ENCODE results near the gene ZMYM4.
"Not testable (repeated sequence)": the region's sequence is repeated elsewhere in the genome, so short reads cannot be mapped to it uniquely, and the experiment has no call there.

The ZMYM4 gene

GRCh38 chr1:35452106-35452774 lies 183.7 kb downstream of the ZMYM4 start:
- DNase-seq (ENCODE audit: insufficient read length, low spot score): no peak
- FAIRE-seq: no peak
- no peak for TF ChIP-seq PAX5 (IDR thresholded peaks at IDR 0.05; ENCODE audit: insufficient read depth, low read length, severe bottlenecking)
- TF ChIP-seq SPI1 (IDR thresholded peaks at IDR 0.05; ENCODE audit: low read depth, low read length): no peak
- TF ChIP-seq POU2F2 (IDR thresholded peaks at IDR 0.05; ENCODE audit: low read depth, low read length): no peak
- TF ChIP-seq POLR2A (IDR thresholded peaks at IDR 0.05; ENCODE audit: low read depth, low read length): no peak
- no peak for TF ChIP-seq POLR2AphosphoS5 (IDR thresholded peaks at IDR 0.05; ENCODE audit: low read depth, low read length)
- TF ChIP-seq TAF1 (IDR thresholded peaks at IDR 0.05; ENCODE audit: low read depth, low read length): no peak

- FAIRE-seq: no peak
- no peak for TF ChIP-seq POLR2A (IDR thresholded peaks at IDR 0.05; ENCODE audit: low read depth, low read length)
- TF ChIP-seq SPI1 (IDR thresholded peaks at IDR 0.05; ENCODE audit: low read depth, low read length): no peak
- TF ChIP-seq TAF1 (IDR thresholded peaks at IDR 0.05; ENCODE audit: low read depth, low read length): no peak
- TF ChIP-seq POLR2AphosphoS5 (IDR thresholded peaks at IDR 0.05; ENCODE audit: low read depth, low read length): no peak
- no peak for DNase-seq (ENCODE audit: insufficient read length, low spot score)
Observed at GRCh38 chr1:35453031-35453430, 184.5 kb downstream of the ZMYM4 start.

GRCh38 chr1:35454176-35454575 lies 185.7 kb downstream of the ZMYM4 start:
- DNase-seq (ENCODE audit: insufficient read length, low spot score) (no peak), FAIRE-seq (no peak)
- TF ChIP-seq POLR2A (IDR thresholded peaks at IDR 0.05; ENCODE audit: low read depth, low read length) (no peak), POLR2AphosphoS5 (IDR thresholded peaks at IDR 0.05; ENCODE audit: low read depth, low read length) (no peak), TAF1 (IDR thresholded peaks at IDR 0.05; ENCODE audit: low read depth, low read length) (no peak), SPI1 (IDR thresholded peaks at IDR 0.05; ENCODE audit: low read depth, low read length) (no peak), POU2F2 (IDR thresholded peaks at IDR 0.05; ENCODE audit: low read depth, low read length) (no peak), PAX5 (IDR thresholded peaks at IDR 0.05; ENCODE audit: insufficient read depth, low read length, severe bottlenecking) (no peak)

GRCh38 chr1:35454616-35455015 lies 186.1 kb downstream of the ZMYM4 start:
- no peak for TF ChIP-seq PAX5 (IDR thresholded peaks at IDR 0.05; ENCODE audit: insufficient read depth, low read length, severe bottlenecking)
- no peak for TF ChIP-seq POLR2AphosphoS5 (IDR thresholded peaks at IDR 0.05; ENCODE audit: low read depth, low read length)
- TF ChIP-seq SPI1 (IDR thresholded peaks at IDR 0.05; ENCODE audit: low read depth, low read length): no peak
- TF ChIP-seq POLR2A (IDR thresholded peaks at IDR 0.05; ENCODE audit: low read depth, low read length): no peak
- FAIRE-seq (no peak), DNase-seq (ENCODE audit: insufficient read length, low spot score) (no peak)

- DNase-seq (ENCODE audit: insufficient read length, low spot score): no peak
- no peak for FAIRE-seq
- TF ChIP-seq TAF1 (IDR thresholded peaks at IDR 0.05; ENCODE audit: low read depth, low read length): no peak
- TF ChIP-seq POLR2AphosphoS5 (IDR thresholded peaks at IDR 0.05; ENCODE audit: low read depth, low read length): no peak
- no peak for TF ChIP-seq POLR2A (IDR thresholded peaks at IDR 0.05; ENCODE audit: low read depth, low read length)
- no peak for TF ChIP-seq POU2F2 (IDR thresholded peaks at IDR 0.05; ENCODE audit: low read depth, low read length)
- no peak for TF ChIP-seq SPI1 (IDR thresholded peaks at IDR 0.05; ENCODE audit: low read depth, low read length)
- TF ChIP-seq PAX5 (IDR thresholded peaks at IDR 0.05; ENCODE audit: insufficient read depth, low read length, severe bottlenecking): no peak
Observed at GRCh38 chr1:35460796-35461195, 192.3 kb downstream of the ZMYM4 start.

- no peak for TF ChIP-seq POLR2AphosphoS5 (IDR thresholded peaks at IDR 0.05; ENCODE audit: low read depth, low read length)
- TF ChIP-seq POLR2A (IDR thresholded peaks at IDR 0.05; ENCODE audit: low read depth, low read length): peak; percentile 35; the same call in 1 of the 2 replicates
- FAIRE-seq: peak; percentile 64
- DNase-seq (ENCODE audit: insufficient read length, low spot score): no peak
Observed at GRCh38 chr1:35461966-35462651, 193.6 kb downstream of the ZMYM4 start.

- DNase-seq (ENCODE audit: insufficient read length, low spot score) (no peak), FAIRE-seq (peak; percentile 41)
- TF ChIP-seq SPI1 (IDR thresholded peaks at IDR 0.05; ENCODE audit: low read depth, low read length): no peak
- TF ChIP-seq POLR2A (IDR thresholded peaks at IDR 0.05; ENCODE audit: low read depth, low read length): no peak
- no peak for TF ChIP-seq POU2F2 (IDR thresholded peaks at IDR 0.05; ENCODE audit: low read depth, low read length)
Observed at GRCh38 chr1:35463232-35463631, 194.7 kb downstream of the ZMYM4 start.

GRCh38 chr1:35463749-35464148 lies 195.2 kb downstream of the ZMYM4 start:
- not testable (repeated sequence) for DNase-seq (ENCODE audit: insufficient read length, low spot score); FAIRE-seq

- FAIRE-seq (no peak), DNase-seq (ENCODE audit: insufficient read length, low spot score) (no peak)
- TF ChIP-seq POLR2A (IDR thresholded peaks at IDR 0.05; ENCODE audit: low read depth, low read length) (no peak), PAX5 (IDR thresholded peaks at IDR 0.05; ENCODE audit: insufficient read depth, low read length, severe bottlenecking) (no peak), POLR2AphosphoS5 (IDR thresholded peaks at IDR 0.05; ENCODE audit: low read depth, low read length) (no peak), SPI1 (IDR thresholded peaks at IDR 0.05; ENCODE audit: low read depth, low read length) (no peak), POU2F2 (IDR thresholded peaks at IDR 0.05; ENCODE audit: low read depth, low read length) (no peak), TAF1 (IDR thresholded peaks at IDR 0.05; ENCODE audit: low read depth, low read length) (no peak)
Observed at GRCh38 chr1:35466120-35466519, 197.6 kb downstream of the ZMYM4 start.

GRCh38 chr1:35470977-35471613 lies 202.6 kb downstream of the ZMYM4 start:
- FAIRE-seq (no peak), DNase-seq (ENCODE audit: insufficient read length, low spot score) (no peak)
- TF ChIP-seq TAF1 (IDR thresholded peaks at IDR 0.05; ENCODE audit: low read depth, low read length) (no peak), SPI1 (IDR thresholded peaks at IDR 0.05; ENCODE audit: low read depth, low read length) (no peak), POLR2A (IDR thresholded peaks at IDR 0.05; ENCODE audit: low read depth, low read length) (no peak), PAX5 (IDR thresholded peaks at IDR 0.05; ENCODE audit: insufficient read depth, low read length, severe bottlenecking) (no peak), POU2F2 (IDR thresholded peaks at IDR 0.05; ENCODE audit: low read depth, low read length) (no peak), POLR2AphosphoS5 (IDR thresholded peaks at IDR 0.05; ENCODE audit: low read depth, low read length) (no peak)

All from GM12891 (cell line).